ENCODE data around the gene JCHAIN.

DNA sequence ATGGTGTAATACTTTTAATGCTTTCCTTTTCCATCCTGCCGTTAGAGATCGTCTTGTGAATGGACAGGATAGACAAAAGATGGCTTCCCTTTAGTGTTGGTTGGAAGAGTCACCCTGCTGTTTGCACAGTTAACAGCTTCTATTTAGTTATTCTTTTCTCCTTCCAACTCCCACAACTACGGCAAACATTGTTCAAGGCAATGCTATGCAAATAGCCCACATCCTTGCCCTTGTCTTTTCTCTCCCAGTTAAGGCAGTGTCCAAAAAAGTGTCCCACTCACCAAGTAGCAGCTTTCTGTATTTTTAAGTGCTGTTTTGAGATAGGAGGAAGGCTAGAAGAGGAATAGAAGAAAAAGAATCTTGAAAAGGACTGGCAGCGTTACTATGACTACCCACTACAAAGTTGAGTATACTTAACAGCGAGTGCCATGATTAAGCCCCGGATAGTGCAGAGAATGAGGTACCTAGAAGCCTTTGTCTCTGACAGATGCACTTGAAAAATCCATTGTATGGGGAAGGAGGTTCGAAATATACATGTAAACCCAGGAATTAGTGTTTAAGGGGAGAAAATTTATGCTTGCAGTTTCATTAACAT is 43.4 kb upstream of the JCHAIN start:
- TF ChIP-seq CTCF (optimal IDR thresholded peaks at IDR 0.05 in 1 of 3, IDR thresholded peaks at IDR 0.05 in 1 of 3, conservative IDR thresholded peaks at IDR 0.05 in 1 of 3; ENCODE audit: extremely low read depth in 1 of 3, insufficient read depth in 2 of 3, low read length in 3 of 3) = no peak
- TF ChIP-seq EZH2 (IDR thresholded peaks at IDR 0.05; ENCODE audit: low read length) = no peak

All from keratinocyte (primary cell).